ENCODE measurements around the gene ENTREP3. TPM values are rescaled to one million over a fixed set of nuclear protein-coding genes. Genes with fewer than 3 reads are reported as not detected.
A peak's percentile ranks its signal among the peaks of the same experiment; 100 is the strongest.
"Not testable (repeated sequence)": the region's sequence is repeated elsewhere in the genome, so short reads cannot be mapped to it uniquely, and the experiment has no call there.

Gene ENTREP3
- total RNA-seq, 4 donors from 2014 or later, result 5.8 to 20.7 (median 15.4) TPM

DNA sequence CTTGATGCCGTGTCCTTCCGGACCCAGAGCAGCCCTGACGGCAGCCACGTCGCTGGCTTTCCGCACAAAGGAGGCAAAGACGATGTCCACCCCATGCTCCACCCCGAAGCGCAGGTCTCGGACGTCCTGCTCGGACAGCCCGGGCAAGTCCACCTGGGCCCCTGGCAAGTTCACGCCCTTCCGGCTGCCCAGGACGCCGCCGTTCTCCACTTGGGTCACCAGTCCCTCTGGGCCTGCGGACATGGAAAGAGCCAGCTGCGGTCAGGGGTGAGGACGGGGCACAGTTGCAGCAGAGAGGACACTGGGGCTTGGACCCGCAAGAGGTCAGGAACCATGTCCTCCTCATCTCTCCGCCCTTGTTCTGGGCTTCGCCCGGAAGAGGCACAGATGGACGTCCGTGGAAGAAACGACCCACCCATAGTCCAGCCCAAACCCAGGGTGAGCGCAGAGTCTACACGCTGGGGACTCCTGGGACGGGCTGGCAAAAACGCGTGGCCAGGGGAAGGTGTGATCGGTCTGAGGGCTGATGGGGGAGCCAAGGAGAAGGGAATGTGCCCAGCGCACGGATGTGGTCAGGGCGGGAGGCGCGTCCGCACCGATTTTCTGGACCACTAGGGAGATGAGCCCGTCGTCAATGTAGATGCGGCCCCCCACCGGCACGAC, 39.4 kb upstream of the ENTREP3 start:
- no peaks in the 10 kb centered on the region for H3K9me3 ChIP-seq
- H3K36me3 ChIP-seq, result no peaks in the 10 kb centered on the region
- TF ChIP-seq, protein P1, sequence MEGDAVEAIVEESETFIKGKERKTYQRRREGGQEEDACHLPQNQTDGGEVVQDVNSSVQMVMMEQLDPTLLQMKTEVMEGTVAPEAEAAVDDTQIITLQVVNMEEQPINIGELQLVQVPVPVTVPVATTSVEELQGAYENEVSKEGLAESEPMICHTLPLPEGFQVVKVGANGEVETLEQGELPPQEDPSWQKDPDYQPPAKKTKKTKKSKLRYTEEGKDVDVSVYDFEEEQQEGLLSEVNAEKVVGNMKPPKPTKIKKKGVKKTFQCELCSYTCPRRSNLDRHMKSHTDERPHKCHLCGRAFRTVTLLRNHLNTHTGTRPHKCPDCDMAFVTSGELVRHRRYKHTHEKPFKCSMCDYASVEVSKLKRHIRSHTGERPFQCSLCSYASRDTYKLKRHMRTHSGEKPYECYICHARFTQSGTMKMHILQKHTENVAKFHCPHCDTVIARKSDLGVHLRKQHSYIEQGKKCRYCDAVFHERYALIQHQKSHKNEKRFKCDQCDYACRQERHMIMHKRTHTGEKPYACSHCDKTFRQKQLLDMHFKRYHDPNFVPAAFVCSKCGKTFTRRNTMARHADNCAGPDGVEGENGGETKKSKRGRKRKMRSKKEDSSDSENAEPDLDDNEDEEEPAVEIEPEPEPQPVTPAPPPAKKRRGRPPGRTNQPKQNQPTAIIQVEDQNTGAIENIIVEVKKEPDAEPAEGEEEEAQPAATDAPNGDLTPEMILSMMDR (IDR thresholded peaks at IDR 0.05), result no peak
- TF ChIP-seq POLR2A (IDR thresholded peaks at IDR 0.05), result no peak
- H3K4me1 ChIP-seq, result no peaks in the 10 kb centered on the region
- peak overlapping the region in 1 of 4 donors; percentile 18 for H3K4me3 ChIP-seq
- no peak overlapping the region for H3K27ac ChIP-seq
- no peak for DNase-seq
- H3K27me3 ChIP-seq, result no peaks in the 10 kb centered on the region

DNA sequence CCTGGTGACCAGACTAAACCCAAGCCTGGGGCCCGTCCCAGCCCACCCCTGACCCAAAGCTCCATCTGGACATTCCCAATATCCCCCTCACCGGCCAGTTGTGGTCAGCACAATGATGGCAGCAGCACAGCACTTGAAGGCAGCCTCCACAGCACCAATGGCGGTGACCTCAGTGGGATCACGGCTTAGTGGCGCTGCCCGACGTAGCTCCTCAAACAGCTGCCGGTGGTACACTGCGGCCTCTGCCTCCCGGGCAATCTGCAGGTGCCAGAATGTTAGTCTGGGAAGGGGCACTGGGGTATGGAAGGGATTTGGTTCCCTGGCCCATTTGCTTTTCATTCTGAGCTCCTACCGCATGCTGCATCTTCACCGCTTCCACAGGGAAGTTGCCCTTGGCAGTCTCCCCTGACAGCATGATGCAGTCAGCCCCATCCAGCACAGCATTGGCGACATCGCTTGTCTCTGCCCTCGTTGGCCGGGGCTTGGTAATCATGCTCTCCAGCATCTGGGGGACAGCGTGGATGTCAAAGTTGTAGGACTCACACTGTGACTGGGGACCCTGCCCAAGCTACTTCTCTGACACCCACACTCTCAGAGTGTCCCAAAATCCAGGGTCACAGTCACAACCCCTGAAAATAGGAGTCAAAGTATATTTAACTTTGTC, 37.9 kb upstream of the ENTREP3 start:
- Histone ChIP-seq H3K27me3 (no peaks in the 10 kb centered on the region), H3K4me1 (no peaks in the 10 kb centered on the region), H3K36me3 (no peaks in the 10 kb centered on the region), H3K27ac (no peak overlapping the region), H3K4me3 (no peak overlapping the region), H3K9me3 (no peaks in the 10 kb centered on the region)
- DNase-seq, result no peak
- TF ChIP-seq, protein P1 (IDR thresholded peaks at IDR 0.05), result no peak
- no peak for TF ChIP-seq POLR2A (IDR thresholded peaks at IDR 0.05)

DNA sequence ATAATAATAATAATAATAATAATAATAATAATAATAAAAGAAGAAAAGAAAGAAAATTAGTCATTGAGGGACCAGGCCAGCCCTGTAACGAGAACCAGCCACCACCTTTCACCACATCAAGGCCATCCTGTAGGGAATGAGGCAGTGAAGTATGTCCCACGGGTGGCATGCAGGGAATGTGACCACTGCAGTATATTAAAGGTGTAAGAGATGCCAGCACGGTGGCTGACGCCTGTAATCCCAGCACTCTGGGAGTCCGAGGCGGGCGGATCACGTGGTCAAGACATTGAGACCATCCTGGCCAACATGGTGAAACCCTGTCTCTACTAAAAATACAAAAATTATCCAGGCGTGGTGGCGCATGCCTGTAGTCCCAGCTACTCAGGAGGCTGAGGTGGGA, 35.7 kb upstream of the ENTREP3 start:
- not testable (repeated sequence) for H3K4me3 ChIP-seq, H3K4me1 ChIP-seq, DNase-seq, H3K27me3 ChIP-seq, H3K27ac ChIP-seq, H3K9me3 ChIP-seq, H3K36me3 ChIP-seq

DNA sequence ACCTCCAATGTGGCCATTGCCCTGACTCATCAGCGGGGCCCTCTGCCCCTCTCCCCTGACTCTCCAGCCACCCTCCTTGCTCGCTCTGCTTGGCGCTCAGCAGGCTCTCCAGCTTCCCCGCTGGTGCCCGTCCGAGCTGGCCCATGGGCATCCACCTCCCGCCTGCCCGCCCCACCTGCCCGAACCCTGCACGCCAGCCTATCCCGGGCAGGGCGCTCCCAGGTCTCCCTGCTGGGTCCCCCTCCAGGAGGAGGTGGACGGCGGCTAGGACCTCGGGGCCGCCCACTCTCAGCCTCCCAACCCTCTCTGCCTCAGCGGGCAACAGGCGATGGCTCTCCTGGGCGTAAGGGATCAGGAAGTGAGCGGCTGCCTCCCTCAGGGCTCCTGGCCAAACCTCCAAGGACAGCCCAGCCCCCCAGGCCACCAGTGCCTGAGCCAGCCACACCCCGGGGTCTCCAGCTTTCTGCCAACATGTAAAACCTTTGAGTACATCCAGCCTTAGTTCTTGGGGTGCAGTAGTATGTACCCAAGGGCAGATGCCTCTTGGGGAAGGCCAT, 32.8 kb upstream of the ENTREP3 start:
- no peaks in the 10 kb centered on the region for H3K9me3 ChIP-seq
- H3K36me3 ChIP-seq, result no peaks in the 10 kb centered on the region
- DNase-seq, result no peak
- H3K27me3 ChIP-seq, result no peaks in the 10 kb centered on the region
- TF ChIP-seq POLR2A (IDR thresholded peaks at IDR 0.05), result no peak
- TF ChIP-seq, protein P1 (IDR thresholded peaks at IDR 0.05), result no peak
- H3K27ac ChIP-seq, result no peak overlapping the region
- H3K4me1 ChIP-seq, result no peaks in the 10 kb centered on the region
- H3K4me3 ChIP-seq, result no peak overlapping the region

DNA sequence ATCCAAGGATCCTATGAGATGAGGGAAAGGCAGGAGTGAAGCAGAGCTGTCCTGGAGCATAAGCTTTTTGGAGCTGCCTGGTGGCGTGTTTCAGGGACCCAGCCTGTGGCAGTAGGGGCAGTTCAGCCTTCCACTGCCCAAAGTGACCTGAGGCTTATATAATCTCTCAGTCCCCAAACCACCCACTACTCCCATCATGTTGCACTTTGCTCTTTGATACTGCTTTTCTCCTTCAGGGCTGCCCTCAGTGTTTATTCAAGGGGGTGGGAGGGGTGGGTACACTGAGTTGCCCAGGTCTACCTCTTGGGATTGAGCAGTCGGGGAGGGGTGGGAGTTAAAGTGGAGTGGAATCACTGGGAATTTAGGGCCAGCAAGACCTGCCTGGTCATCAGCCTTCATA, 31.3 kb upstream of the ENTREP3 start:
- Histone ChIP-seq H3K4me1 (no peaks in the 10 kb centered on the region), H3K36me3 (peaks cover 0 to 4% (median 0%) of the 10 kb centered on the region in 3 donors), H3K27ac (no peak overlapping the region), H3K9me3 (no peaks in the 10 kb centered on the region), H3K4me3 (no peak overlapping the region), H3K27me3 (no peaks in the 10 kb centered on the region)
- TF ChIP-seq POLR2A (IDR thresholded peaks at IDR 0.05), result no peak
- TF ChIP-seq, protein P1 (IDR thresholded peaks at IDR 0.05), result no peak
- DNase-seq, result no peak

DNA sequence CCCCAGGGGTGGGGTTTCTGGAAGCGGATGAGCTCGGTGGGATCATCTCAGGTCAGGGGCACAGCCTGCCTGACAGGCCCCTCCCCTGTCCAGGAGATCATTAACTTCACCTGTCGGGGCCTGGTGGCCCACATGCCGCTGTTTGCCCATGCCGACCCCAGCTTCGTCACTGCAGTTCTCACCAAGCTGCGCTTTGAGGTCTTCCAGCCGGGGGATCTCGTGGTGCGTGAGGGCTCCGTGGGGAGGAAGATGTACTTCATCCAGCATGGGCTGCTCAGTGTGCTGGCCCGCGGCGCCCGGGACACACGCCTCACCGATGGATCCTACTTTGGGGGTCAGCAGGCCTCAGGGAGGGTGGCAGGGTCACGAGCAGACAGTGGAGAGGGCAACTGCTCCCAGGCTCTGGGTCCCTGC, 30.4 kb upstream of the ENTREP3 start:
- TF ChIP-seq, protein P1 (IDR thresholded peaks at IDR 0.05), result no peak
- no peak for TF ChIP-seq POLR2A (IDR thresholded peaks at IDR 0.05)
- Histone ChIP-seq H3K27me3 (no peaks in the 10 kb centered on the region), H3K4me1 (no peaks in the 10 kb centered on the region), H3K36me3 (peaks cover 0 to 4% (median 0%) of the 10 kb centered on the region in 3 donors), H3K4me3 (no peak overlapping the region), H3K27ac (no peak overlapping the region), H3K9me3 (no peaks in the 10 kb centered on the region)
- no peak for DNase-seq
